T-cell (primary cell): Measurements from ENCODE around the gene RGS7BP. TPM values are rescaled to one million over a fixed set of nuclear protein-coding genes. Genes with fewer than 3 reads are reported as not detected.
A peak's percentile ranks its signal among the peaks of the same experiment; 100 is the strongest.

Source experiments
- ATAC-seq, 4 experiments: fragments of 200-7000 bp in 3 of 4; fragments of 150-1000 bp in 1 of 4; cut with Tn5 transposase; replicated peaks in 1 of 4; 1 replicate in 3 of 4; 2 replicates in 1 of 4; pipeline ENCODE4 v1.10.0; 2021; ENCODE audit warnings: moderate library complexity in 3 of 4, mild to moderate bottlenecking in 2 of 4, moderate number of reproducible peaks in 1 of 4
- CTCF ChIA-PET, 2 donors: fragments of 300-600 bp; sonication (Branson Sonifier 250); formaldehyde crosslinking; loops; one replicate each; lab custom pipeline; 2022; ENCODE audit warnings: antibody characterized with exemption in 2 of 2; lab: Charles Lee
- POLR2A ChIA-PET, 2 donors: fragments of 300-600 bp; sonication (Branson Sonifier 250); formaldehyde crosslinking; loops; one replicate each; lab custom pipeline; 2022; ENCODE audit warnings: antibody characterized with exemption in 2 of 2; lab: Charles Lee
- DNase-seq, 35 experiments: peaks; one replicate each; pipeline versions ENCODE4 v3.0.0 to v3.0.0-alpha.2; 2013 to 2023
- H3K27ac ChIP-seq: one replicate; pipeline ENCODE4 v1.5.1; 2013; ENCODE audit warnings: low read length
- H3K27me3 ChIP-seq, 2 experiments: replicated peaks in 1 of 2; 1 replicate in 1 of 2; 2 replicates in 1 of 2; pipeline versions ENCODE4 v1.6.1 to v1.7.0; 2013; ENCODE audit warnings: low read length in 1 of 2, mixed read lengths in 1 of 2; ENCODE audit not compliant: control insufficient read depth in 2 of 2, insufficient read depth in 2 of 2; ENCODE audit errors: extremely low read depth in 1 of 2
- H3K36me3 ChIP-seq, 2 donors: 1 replicate in 1 of 2; 2 replicates in 1 of 2; pipeline versions ENCODE4 v1.6.1 to v1.7.0; 2013; ENCODE audit warnings: low read length in 1 of 2; ENCODE audit not compliant: control insufficient read depth in 2 of 2, insufficient read depth in 1 of 2; ENCODE audit errors: extremely low read depth in 1 of 2
- H3K4me1 ChIP-seq, 2 experiments: 1 replicate in 1 of 2; 2 replicates in 1 of 2; pipeline versions ENCODE4 v1.6.1 to v1.7.0; 2013; ENCODE audit warnings: low read length in 2 of 2, mixed read lengths in 1 of 2; ENCODE audit not compliant: insufficient read depth in 2 of 2, control insufficient read depth in 1 of 2; ENCODE audit errors: extremely low read depth in 1 of 2
- H3K4me3 ChIP-seq, 2 donors: 1 replicate in 1 of 2; 2 replicates in 1 of 2; pipeline versions ENCODE4 v1.5.1 to v1.7.0; 2013; ENCODE audit warnings: mild to moderate bottlenecking in 2 of 2, low read length in 1 of 2, moderate library complexity in 1 of 2; ENCODE audit not compliant: control insufficient read depth in 1 of 2; ENCODE audit errors: extremely low read depth in 1 of 2
- H3K9me3 ChIP-seq: 2 replicates; pipeline ENCODE4 v1.7.0; 2013
- H3K27ac Mint-ChIP-seq, 2 donors: one replicate each; pipeline ENCODE4 v1.8.0; 2020 to 2021; ENCODE audit warnings: mild to moderate bottlenecking in 2 of 2, mixed read lengths in 2 of 2
- H3K27me3 Mint-ChIP-seq, 2 donors: one replicate each; pipeline ENCODE4 v1.8.0; 2021 to 2022; ENCODE audit warnings: mixed read lengths in 2 of 2
- H3K36me3 Mint-ChIP-seq: one replicate; pipeline ENCODE4 v1.8.0; 2021; ENCODE audit warnings: mixed read lengths
- H3K4me1 Mint-ChIP-seq, 3 donors: one replicate each; pipeline ENCODE4 v1.8.0; 2020 to 2022; ENCODE audit warnings: mixed read lengths in 3 of 3, mild to moderate bottlenecking in 1 of 3
- H3K4me3 Mint-ChIP-seq, 3 donors: one replicate each; pipeline ENCODE4 v1.8.0; 2020 to 2022; ENCODE audit warnings: mild to moderate bottlenecking in 3 of 3, mixed read lengths in 3 of 3, moderate library complexity in 3 of 3
- H3K9me3 Mint-ChIP-seq, 3 donors: one replicate each; pipeline ENCODE4 v1.8.0; 2020 to 2022; ENCODE audit warnings: mixed read lengths in 3 of 3
- WGBS: methylation state at CpG from one replicate; pipeline ENCODE4 v1.1.5; 2013; ENCODE audit warnings: missing lambda C conversion rate; ENCODE audit not compliant: insufficient coverage; 5-methylcytosine and 5-hydroxymethylcytosine counted together
- total RNA-seq, 35 experiments: library from RNA in 6 of 35; stranded (reverse) in 6 of 35; fragments of 120-200 nt in 1 of 35; gene quantifications; one replicate each; pipeline versions ENCODE4 v1.2.1 to v1.2.4 and lab custom pipeline; 2013 to 2026

RGS7BP gene
- total RNA-seq = not detected
- total RNA-seq (2013) = not detected
- 0 to 0.09 (median 0) reads per million in 29 experiments for total RNA-seq (lab: John Stamatoyannopoulos, UW)

DNA sequence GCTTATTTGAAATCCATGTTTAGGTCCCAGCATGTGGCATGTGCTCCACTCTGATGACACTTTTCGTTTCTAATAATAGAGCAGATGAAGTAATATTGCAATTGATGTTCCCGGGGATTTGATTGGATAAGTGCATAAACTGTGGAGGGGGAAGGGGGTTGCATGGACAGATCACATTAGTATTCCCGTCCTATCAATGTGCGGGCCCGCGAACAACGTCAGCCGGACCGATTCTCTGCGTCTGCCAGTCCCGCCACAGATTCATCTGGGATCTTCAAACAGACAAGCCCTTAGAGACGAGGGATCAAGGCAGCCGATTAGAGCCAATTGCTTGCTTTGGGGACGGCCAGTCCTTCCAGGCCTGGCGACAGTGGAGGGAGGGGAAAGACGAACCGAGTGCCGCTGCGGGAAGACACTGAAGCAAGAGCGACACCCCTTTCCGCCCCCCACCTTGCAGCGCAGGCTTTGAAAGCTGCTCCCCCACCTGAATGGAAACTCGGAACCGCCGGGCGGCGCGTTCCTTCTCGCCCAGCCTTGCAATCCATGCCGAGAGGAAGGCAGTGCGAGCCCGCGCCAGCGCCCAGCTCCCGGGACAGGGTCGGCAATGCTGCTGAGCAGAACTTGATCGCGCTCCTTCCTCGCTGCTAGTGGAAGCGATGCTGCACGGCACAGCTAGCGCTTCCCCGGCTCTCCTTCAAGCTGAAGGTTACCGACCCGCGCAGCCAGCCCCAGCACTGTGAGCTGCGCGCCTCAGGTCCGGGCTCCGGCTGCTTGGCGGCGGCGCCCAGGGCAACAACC lies at the start of gene RGS7BP:
TSS of gene RGS7BP (plus strand) at position 247 of the 798 bp plus-strand sequence. CDS start 610 bp downstream, outside the sequence.
- H3K27ac Mint-ChIP-seq = no peak within 1 kb of the TSS
- Histone ChIP-seq H3K36me3 (no peaks in the 10 kb centered on the region), H3K27ac (no peak within 1 kb of the TSS), H3K27me3 (peaks cover 3 to 32% of the 10 kb centered on the region in 2 experiments), H3K4me3 (no peak within 1 kb of the TSS), H3K9me3 (no peaks in the 10 kb centered on the region), H3K4me1 (no peaks in the 10 kb centered on the region)
- H3K4me1 Mint-ChIP-seq = peaks cover 0 to 8% (median 5%) of the 10 kb centered on the region in 3 donors
- ChIA-PET CTCF (no interaction called here), POLR2A (no interaction called here)
- ATAC-seq (peak in 1 of 4 experiments; percentile 20), DNase-seq (no peak)
- H3K4me3 Mint-ChIP-seq = peak within 1 kb of the TSS in 1 of 3 donors; percentile 25
- H3K9me3 Mint-ChIP-seq = no peaks in the 10 kb centered on the region
- H3K36me3 Mint-ChIP-seq = peaks cover 4% of the 10 kb centered on the region
- H3K27me3 Mint-ChIP-seq = peaks cover 32 to 36% of the 10 kb centered on the region in 2 donors
- 9% methylated on average over 49 of the region's 53 CpGs for WGBS

DNA sequence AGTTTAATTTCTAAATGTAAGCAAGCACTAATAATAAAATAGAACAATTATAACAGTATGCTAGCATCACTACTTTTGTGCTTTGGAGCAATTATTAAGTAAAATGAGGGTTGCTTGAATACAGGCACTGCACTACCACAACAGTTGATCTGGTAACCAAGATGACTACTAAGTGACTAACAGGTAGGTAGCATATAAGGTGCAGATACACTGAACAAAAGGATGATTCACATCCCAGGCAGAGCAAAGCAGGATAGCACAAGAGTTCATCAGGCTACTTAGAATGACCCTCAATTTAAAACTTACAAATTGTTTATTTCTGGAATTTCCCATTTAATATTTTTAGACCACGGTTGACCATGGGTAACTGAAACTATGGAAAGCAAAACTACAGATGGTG lies 48.0 kb upstream of the RGS7BP start:
- no CpG with 5 or more reads among the region's 1 CpG for WGBS

DNA sequence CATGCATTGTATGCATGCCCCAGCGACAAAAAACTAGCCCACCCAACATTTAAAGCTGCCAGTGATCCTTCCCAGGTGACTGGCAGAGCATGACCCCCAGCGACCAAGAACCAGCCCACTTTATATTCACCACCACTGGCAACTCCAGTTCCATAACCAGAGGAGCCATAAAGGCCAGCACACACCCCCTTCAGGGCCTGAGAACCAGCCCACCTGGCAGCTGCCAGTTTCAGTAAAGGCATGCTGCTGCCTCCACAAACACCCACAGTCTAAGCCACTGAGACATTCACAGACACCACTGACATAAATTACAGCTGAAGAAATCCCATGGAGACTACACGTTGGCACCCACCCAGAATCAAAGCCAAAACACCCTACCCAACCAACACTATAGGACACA lies 46.9 kb upstream of the RGS7BP start:
- no peaks in the 10 kb centered on the region for H3K27me3 ChIP-seq
- ChIA-PET POLR2A (no interaction called here), CTCF (no interaction called here)
- no peaks in the 10 kb centered on the region for H3K36me3 ChIP-seq
- Mint-ChIP-seq H3K36me3 (no peaks in the 10 kb centered on the region), H3K9me3 (peaks cover 19 to 34% (median 21%) of the 10 kb centered on the region in 3 donors), H3K27ac (no peak overlapping the region), H3K4me3 (no peak overlapping the region), H3K27me3 (no peaks in the 10 kb centered on the region), H3K4me1 (no peaks in the 10 kb centered on the region)
- no peaks in the 10 kb centered on the region for H3K4me1 ChIP-seq
- H3K27ac ChIP-seq = no peak overlapping the region
- DNase-seq (no peak), ATAC-seq (no peak)
- WGBS = 60% methylated on average over 3 of the region's 3 CpGs
- H3K4me3 ChIP-seq = no peak overlapping the region
- H3K9me3 ChIP-seq = no peaks in the 10 kb centered on the region

More for the DNA sequence above, 48.0 kb upstream of the RGS7BP start:
- Histone ChIP-seq H3K4me1 (no peaks in the 10 kb centered on the region), H3K4me3 (no peak overlapping the region), H3K36me3 (no peaks in the 10 kb centered on the region), H3K27me3 (no peaks in the 10 kb centered on the region), H3K9me3 (no peaks in the 10 kb centered on the region), H3K27ac (no peak overlapping the region)
- Mint-ChIP-seq H3K27ac (no peak overlapping the region), H3K27me3 (no peaks in the 10 kb centered on the region), H3K9me3 (peaks cover 14 to 32% (median 16%) of the 10 kb centered on the region in 3 donors), H3K4me3 (no peak overlapping the region), H3K36me3 (no peaks in the 10 kb centered on the region), H3K4me1 (no peaks in the 10 kb centered on the region)
- DNase-seq (no peak), ATAC-seq (no peak)
- CTCF ChIA-PET = no interaction called here
- POLR2A ChIA-PET = no interaction called here

DNA sequence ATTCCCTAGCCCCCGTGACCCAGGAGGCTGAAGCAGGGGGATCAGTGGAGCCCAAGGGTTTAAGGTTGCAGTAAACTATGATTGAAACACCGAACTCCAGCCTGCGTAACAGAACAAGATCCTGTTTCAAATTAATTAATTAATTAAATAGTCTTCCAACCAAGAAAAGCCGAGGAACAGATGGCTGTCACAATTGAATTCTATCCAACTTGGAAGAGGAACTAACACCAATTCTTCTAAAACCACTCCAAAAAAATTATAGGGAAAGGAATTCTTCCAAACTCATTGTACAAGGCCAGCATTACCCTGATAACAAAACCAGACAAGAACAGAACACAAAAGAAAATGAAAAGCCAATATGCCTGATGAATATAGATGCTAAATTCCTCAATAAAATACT lies 43.4 kb upstream of the RGS7BP start:
- ATAC-seq (no peak), DNase-seq (no peak)
- Histone ChIP-seq H3K27ac (no peak overlapping the region), H3K4me1 (no peaks in the 10 kb centered on the region), H3K27me3 (no peaks in the 10 kb centered on the region), H3K4me3 (no peak overlapping the region), H3K36me3 (no peaks in the 10 kb centered on the region), H3K9me3 (no peaks in the 10 kb centered on the region)
- Mint-ChIP-seq H3K9me3 (peaks cover 25 to 27% (median 27%) of the 10 kb centered on the region in 3 donors), H3K4me1 (no peaks in the 10 kb centered on the region), H3K4me3 (no peak overlapping the region), H3K27me3 (no peaks in the 10 kb centered on the region), H3K27ac (no peak overlapping the region), H3K36me3 (no peaks in the 10 kb centered on the region)
- CTCF ChIA-PET = no interaction called here
- POLR2A ChIA-PET = no interaction called here
- 80% methylated on average over 1 of the region's 4 CpGs for WGBS

DNA sequence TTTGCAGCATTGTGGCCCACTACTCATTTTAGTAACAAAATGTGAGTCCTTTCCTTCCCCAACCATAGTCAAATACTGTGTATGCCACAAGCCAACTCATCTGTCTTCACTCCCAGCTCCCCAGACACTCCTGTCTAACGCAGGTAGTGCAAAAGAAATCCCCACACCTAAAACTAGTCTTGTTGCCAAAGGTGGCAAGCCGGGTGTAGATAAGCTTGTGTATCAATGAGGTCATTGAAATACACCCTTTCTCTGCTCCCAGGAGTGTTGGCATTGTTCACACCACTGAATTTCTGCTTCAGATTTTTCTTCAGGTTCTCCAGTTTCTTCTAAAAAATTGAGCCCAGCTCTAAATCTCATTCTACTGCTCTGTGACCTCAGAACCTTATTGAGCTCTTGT lies 19.7 kb upstream of the RGS7BP start:
- DNase-seq = no peak
- Mint-ChIP-seq H3K4me1 (no peaks in the 10 kb centered on the region), H3K4me3 (no peak overlapping the region), H3K27ac (no peak overlapping the region), H3K9me3 (peaks cover 12 to 27% (median 17%) of the 10 kb centered on the region in 3 donors), H3K27me3 (peaks cover 0 to 3% of the 10 kb centered on the region in 2 donors), H3K36me3 (no peaks in the 10 kb centered on the region)
- no peak overlapping the region for H3K4me3 ChIP-seq
- H3K9me3 ChIP-seq = no peaks in the 10 kb centered on the region
- no peaks in the 10 kb centered on the region for H3K36me3 ChIP-seq
- H3K4me1 ChIP-seq = no peaks in the 10 kb centered on the region
- POLR2A ChIA-PET = no interaction called here
- no peak for ATAC-seq
- CTCF ChIA-PET = no interaction called here
- no CpG with 5 or more reads among the region's 2 CpGs for WGBS
- peaks cover 0 to 6% of the 10 kb centered on the region in 2 experiments for H3K27me3 ChIP-seq
- H3K27ac ChIP-seq = no peak overlapping the region

DNA sequence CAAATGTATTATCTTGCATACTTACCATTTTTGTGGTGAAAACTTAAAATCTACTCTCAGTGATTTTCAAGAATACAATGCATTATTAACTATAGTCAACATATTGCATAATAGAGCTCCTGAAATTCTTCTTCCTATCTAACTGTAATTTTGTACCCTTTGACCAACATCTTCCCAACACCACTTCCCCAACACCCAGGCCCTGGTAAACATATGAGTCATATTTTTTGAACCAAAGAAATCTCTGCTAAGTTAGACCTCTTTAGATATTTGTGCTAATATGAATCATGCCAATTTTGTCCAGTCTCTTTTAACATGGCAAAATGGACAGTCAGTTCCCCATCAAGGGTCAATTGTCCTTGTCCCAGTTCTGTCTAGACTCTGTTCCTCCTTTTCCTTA lies 18.5 kb upstream of the RGS7BP start:
- ChIA-PET CTCF (no interaction called here), POLR2A (no interaction called here)
- Mint-ChIP-seq H3K4me3 (no peak overlapping the region), H3K36me3 (no peaks in the 10 kb centered on the region), H3K9me3 (peaks cover 12 to 30% (median 17%) of the 10 kb centered on the region in 3 donors), H3K27ac (no peak overlapping the region), H3K4me1 (no peaks in the 10 kb centered on the region), H3K27me3 (peaks cover 0 to 3% of the 10 kb centered on the region in 2 donors)
- ATAC-seq (no peak), DNase-seq (no peak)
- H3K9me3 ChIP-seq = no peaks in the 10 kb centered on the region
- H3K4me3 ChIP-seq = no peak overlapping the region
- H3K4me1 ChIP-seq = no peaks in the 10 kb centered on the region
- H3K36me3 ChIP-seq = no peaks in the 10 kb centered on the region
- H3K27me3 ChIP-seq = peaks cover 0 to 6% of the 10 kb centered on the region in 2 experiments
- no peak overlapping the region for H3K27ac ChIP-seq
